ENCODE measurements around the gene ADAMTS6. TPM values are rescaled to one million over a fixed set of nuclear protein-coding genes. Genes with fewer than 3 reads are reported as not detected.

The ADAMTS6 gene
- polyA plus RNA-seq, 3 donors: 0.01 TPM; not detected in 2

GRCh38 chr5:65434122-65434521, 47.6 kb downstream of the ADAMTS6 start:
- no peak overlapping the region for H2AFZ ChIP-seq (ENCODE audit: insufficient read depth, low read depth, low read length, poor library complexity, severe bottlenecking)
- H3K9me3 ChIP-seq (replicated peaks in 1 of 2; ENCODE audit: control insufficient read depth in 1 of 2, insufficient read depth in 1 of 2, low read length in 2 of 2): peaks cover 0 to 8% of the 10 kb centered on the region in 2 donors
- H3K4me3 Mint-ChIP-seq: no peak overlapping the region
- no peak overlapping the region for H3K4me3 ChIP-seq (replicated peaks in 1 of 3; ENCODE audit: low read depth in 2 of 3, low read length in 3 of 3)
- H3K79me2 ChIP-seq (ENCODE audit: insufficient read depth, low read length): no peaks in the 10 kb centered on the region
- intact Hi-C loops (cut with micrococcal nuclease): no loop called here
- no peak overlapping the region for H3K4me2 ChIP-seq (replicated peaks; ENCODE audit: extremely low read depth, low read length, poor library complexity, severe bottlenecking)
- H3K27ac ChIP-seq (ENCODE audit: low read depth in 1 of 2, low read length in 2 of 2): no peak overlapping the region
- H3K27ac Mint-ChIP-seq: no peak overlapping the region
- peaks cover 8 to 22% (median 17%) of the 10 kb centered on the region in 7 donors for H3K9me3 Mint-ChIP-seq
- H3K36me3 Mint-ChIP-seq: no peaks in the 10 kb centered on the region
- DNase-seq: no peak
- no peak for TF ChIP-seq CTCF (IDR thresholded peaks at IDR 0.05)
- no peaks in the 10 kb centered on the region for H3K4me1 ChIP-seq (ENCODE audit: control insufficient read depth in 1 of 2, insufficient read depth in 2 of 2, low read length in 2 of 2)
- no peak overlapping the region for H3K9ac ChIP-seq (ENCODE audit: insufficient read depth, low read length, poor library complexity, severe bottlenecking)
- no CpG with 5 or more reads among the region's 3 CpGs for WGBS (ENCODE audit: insufficient coverage)
- H3K27me3 Mint-ChIP-seq (ENCODE audit: low read depth in 3 of 3): peaks cover 0 to 1% (median 0%) of the 10 kb centered on the region in 3 donors
- H3K4me1 Mint-ChIP-seq: peaks cover 8% of the 10 kb centered on the region
- H3K27me3 ChIP-seq (ENCODE audit: control insufficient read depth in 2 of 2, insufficient read depth in 2 of 2, low read length in 2 of 2): no peaks in the 10 kb centered on the region
- no peaks in the 10 kb centered on the region for H4K20me1 ChIP-seq (ENCODE audit: insufficient read depth, low read length)
- no peaks in the 10 kb centered on the region for H3K36me3 ChIP-seq (replicated peaks in 1 of 2; ENCODE audit: control insufficient read depth in 1 of 2, insufficient read depth in 2 of 2, low read length in 2 of 2)

- Mint-ChIP-seq H3K27ac (no peak overlapping the region), H3K27me3 (ENCODE audit: low read depth in 3 of 3) (peaks cover 0 to 2% (median 2%) of the 10 kb centered on the region in 3 donors), H3K4me3 (no peak overlapping the region), H3K36me3 (no peaks in the 10 kb centered on the region), H3K9me3 (peaks cover 0 to 11% (median 8%) of the 10 kb centered on the region in 7 donors), H3K4me1 (no peaks in the 10 kb centered on the region)
- Histone ChIP-seq H3K36me3 (replicated peaks in 1 of 2; ENCODE audit: control insufficient read depth in 1 of 2, insufficient read depth in 2 of 2, low read length in 2 of 2) (no peaks in the 10 kb centered on the region), H3K27me3 (ENCODE audit: control insufficient read depth in 2 of 2, insufficient read depth in 2 of 2, low read length in 2 of 2) (no peaks in the 10 kb centered on the region), H3K4me2 (replicated peaks; ENCODE audit: extremely low read depth, low read length, poor library complexity, severe bottlenecking) (no peak overlapping the region), H3K27ac (ENCODE audit: low read depth in 1 of 2, low read length in 2 of 2) (no peak overlapping the region), H3K9me3 (replicated peaks in 1 of 2; ENCODE audit: control insufficient read depth in 1 of 2, insufficient read depth in 1 of 2, low read length in 2 of 2) (no peaks in the 10 kb centered on the region), H3K4me1 (ENCODE audit: control insufficient read depth in 1 of 2, insufficient read depth in 2 of 2, low read length in 2 of 2) (no peaks in the 10 kb centered on the region), H3K79me2 (ENCODE audit: insufficient read depth, low read length) (no peaks in the 10 kb centered on the region), H2AFZ (ENCODE audit: insufficient read depth, low read depth, low read length, poor library complexity, severe bottlenecking) (no peak overlapping the region), H3K4me3 (replicated peaks in 1 of 3; ENCODE audit: low read depth in 2 of 3, low read length in 3 of 3) (no peak overlapping the region), H3K9ac (ENCODE audit: insufficient read depth, low read length, poor library complexity, severe bottlenecking) (no peak overlapping the region), H4K20me1 (ENCODE audit: insufficient read depth, low read length) (no peaks in the 10 kb centered on the region)
- TF ChIP-seq CTCF (IDR thresholded peaks at IDR 0.05): no peak
- DNase-seq: no peak
- intact Hi-C loops (cut with micrococcal nuclease): no loop called here
Measured at GRCh38 chr5:65426656-65427055, 55.1 kb downstream of the ADAMTS6 start.

Measured in CD14-positive monocyte (primary cell).